ENCODE measurements around the gene HNF4A. TPM values are rescaled to one million over a fixed set of nuclear protein-coding genes. Genes with fewer than 3 reads are reported as not detected.

Gene HNF4A
- polyA plus RNA-seq, 1 experiment = not detected

- ChIA-PET POLR2A (no interaction called here), CTCF (no interaction called here)
- Histone ChIP-seq H3K27me3 (ENCODE audit: control insufficient read depth, insufficient read depth, low read length) (no peaks in the 10 kb centered on the region), H3K27ac (ENCODE audit: low read depth, low read length) (no peak overlapping the region), H3K4me3 (ENCODE audit: low read depth, low read length) (no peak overlapping the region; the same call in 1 of the 2 replicates), H3K9me3 (ENCODE audit: control insufficient read depth, insufficient read depth, low read length) (no peaks in the 10 kb centered on the region)
- TF ChIP-seq, protein P1, sequence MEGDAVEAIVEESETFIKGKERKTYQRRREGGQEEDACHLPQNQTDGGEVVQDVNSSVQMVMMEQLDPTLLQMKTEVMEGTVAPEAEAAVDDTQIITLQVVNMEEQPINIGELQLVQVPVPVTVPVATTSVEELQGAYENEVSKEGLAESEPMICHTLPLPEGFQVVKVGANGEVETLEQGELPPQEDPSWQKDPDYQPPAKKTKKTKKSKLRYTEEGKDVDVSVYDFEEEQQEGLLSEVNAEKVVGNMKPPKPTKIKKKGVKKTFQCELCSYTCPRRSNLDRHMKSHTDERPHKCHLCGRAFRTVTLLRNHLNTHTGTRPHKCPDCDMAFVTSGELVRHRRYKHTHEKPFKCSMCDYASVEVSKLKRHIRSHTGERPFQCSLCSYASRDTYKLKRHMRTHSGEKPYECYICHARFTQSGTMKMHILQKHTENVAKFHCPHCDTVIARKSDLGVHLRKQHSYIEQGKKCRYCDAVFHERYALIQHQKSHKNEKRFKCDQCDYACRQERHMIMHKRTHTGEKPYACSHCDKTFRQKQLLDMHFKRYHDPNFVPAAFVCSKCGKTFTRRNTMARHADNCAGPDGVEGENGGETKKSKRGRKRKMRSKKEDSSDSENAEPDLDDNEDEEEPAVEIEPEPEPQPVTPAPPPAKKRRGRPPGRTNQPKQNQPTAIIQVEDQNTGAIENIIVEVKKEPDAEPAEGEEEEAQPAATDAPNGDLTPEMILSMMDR (IDR thresholded peaks at IDR 0.05; ENCODE audit: low read depth, low read length) = no peak
- DNase-seq (ENCODE audit: low read depth, low spot score) = no peak
These were observed 121.7 kb downstream of the HNF4A start for GRCh38 chr20:44477151-44477550.

DNA sequence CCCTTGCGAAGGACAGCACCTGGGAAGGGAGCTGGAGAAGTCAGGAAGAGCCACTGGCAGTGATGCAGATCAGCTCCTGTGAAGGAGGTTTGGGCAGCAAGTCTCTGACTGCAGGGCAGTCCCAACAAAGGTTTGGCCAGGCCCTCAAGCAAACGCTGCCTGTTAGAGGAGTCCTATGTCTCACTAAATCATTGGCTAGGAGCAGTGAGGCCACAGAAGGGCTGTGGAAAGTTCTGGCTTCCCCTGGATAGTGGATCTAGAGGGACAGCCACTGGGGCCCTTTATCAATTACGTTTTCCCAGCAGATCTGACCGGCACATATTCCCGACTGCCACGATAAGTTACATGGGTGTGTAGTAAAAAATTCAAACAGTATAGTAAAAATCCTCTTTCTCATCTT, 122.7 kb downstream of the HNF4A start:
- POLR2A ChIA-PET = no interaction called here
- H3K4me3 ChIP-seq (ENCODE audit: low read depth, low read length) = no peak overlapping the region
- CTCF ChIA-PET = no interaction called here
- no peak overlapping the region for H3K27ac ChIP-seq (ENCODE audit: low read depth, low read length)
- TF ChIP-seq, protein P1 (IDR thresholded peaks at IDR 0.05; ENCODE audit: low read depth, low read length) = no peak
- H3K27me3 ChIP-seq (ENCODE audit: control insufficient read depth, insufficient read depth, low read length) = no peaks in the 10 kb centered on the region
- no peak for DNase-seq (ENCODE audit: low read depth, low spot score)
- H3K9me3 ChIP-seq (ENCODE audit: control insufficient read depth, insufficient read depth, low read length) = no peaks in the 10 kb centered on the region

DNA sequence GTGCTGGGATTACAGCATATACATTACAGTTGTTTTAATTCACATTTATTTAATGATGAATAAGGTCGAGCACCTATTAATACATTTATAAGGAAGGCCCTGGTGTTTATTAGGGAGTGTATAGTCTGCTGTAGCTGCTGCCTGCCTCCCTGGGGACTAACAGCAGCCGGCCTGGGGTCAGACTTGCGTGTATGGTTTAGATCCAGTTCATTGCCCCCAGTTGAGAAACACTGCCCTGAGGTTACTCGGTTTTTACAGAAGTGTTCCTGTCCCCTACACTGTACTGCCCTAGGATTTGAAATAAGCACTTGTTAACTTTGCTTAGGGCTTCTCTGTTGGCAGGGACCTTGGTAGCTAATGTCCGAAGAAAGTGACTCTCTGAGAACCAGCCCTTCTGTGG, 124.1 kb downstream of the HNF4A start:
- no peaks in the 10 kb centered on the region for H3K9me3 ChIP-seq (ENCODE audit: control insufficient read depth, insufficient read depth, low read length)
- ChIA-PET CTCF (no interaction called here), POLR2A (no interaction called here)
- TF ChIP-seq, protein P1 (IDR thresholded peaks at IDR 0.05; ENCODE audit: low read depth, low read length) = no peak
- no peak for DNase-seq (ENCODE audit: low read depth, low spot score)
- H3K4me3 ChIP-seq (ENCODE audit: low read depth, low read length) = no peak overlapping the region
- H3K27me3 ChIP-seq (ENCODE audit: control insufficient read depth, insufficient read depth, low read length) = no peaks in the 10 kb centered on the region
- H3K27ac ChIP-seq (ENCODE audit: low read depth, low read length) = no peak overlapping the region

DNA sequence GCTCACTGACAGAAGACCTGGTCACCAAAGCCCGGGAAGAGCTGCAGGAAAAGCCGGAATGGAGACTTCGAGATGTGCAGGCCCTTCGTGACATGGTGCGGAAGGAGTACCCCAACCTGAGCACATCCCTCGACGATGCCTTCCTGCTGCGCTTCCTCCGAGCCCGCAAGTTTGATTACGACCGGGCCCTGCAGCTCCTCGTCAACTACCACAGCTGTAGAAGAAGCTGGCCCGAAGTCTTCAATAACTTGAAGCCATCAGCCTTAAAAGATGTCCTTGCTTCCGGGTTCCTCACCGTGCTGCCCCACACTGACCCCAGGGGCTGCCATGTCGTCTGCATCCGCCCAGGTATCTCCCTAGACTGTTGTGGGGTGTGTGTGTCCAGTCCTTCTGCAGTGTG, 124.6 kb downstream of the HNF4A start:
- ChIA-PET CTCF (no interaction called here), POLR2A (no interaction called here)
- Histone ChIP-seq H3K9me3 (ENCODE audit: control insufficient read depth, insufficient read depth, low read length) (no peaks in the 10 kb centered on the region), H3K27me3 (ENCODE audit: control insufficient read depth, insufficient read depth, low read length) (no peaks in the 10 kb centered on the region), H3K4me3 (ENCODE audit: low read depth, low read length) (no peak overlapping the region), H3K27ac (ENCODE audit: low read depth, low read length) (no peak overlapping the region)
- TF ChIP-seq, protein P1 (IDR thresholded peaks at IDR 0.05; ENCODE audit: low read depth, low read length) = no peak
- DNase-seq (ENCODE audit: low read depth, low spot score) = no peak

DNA sequence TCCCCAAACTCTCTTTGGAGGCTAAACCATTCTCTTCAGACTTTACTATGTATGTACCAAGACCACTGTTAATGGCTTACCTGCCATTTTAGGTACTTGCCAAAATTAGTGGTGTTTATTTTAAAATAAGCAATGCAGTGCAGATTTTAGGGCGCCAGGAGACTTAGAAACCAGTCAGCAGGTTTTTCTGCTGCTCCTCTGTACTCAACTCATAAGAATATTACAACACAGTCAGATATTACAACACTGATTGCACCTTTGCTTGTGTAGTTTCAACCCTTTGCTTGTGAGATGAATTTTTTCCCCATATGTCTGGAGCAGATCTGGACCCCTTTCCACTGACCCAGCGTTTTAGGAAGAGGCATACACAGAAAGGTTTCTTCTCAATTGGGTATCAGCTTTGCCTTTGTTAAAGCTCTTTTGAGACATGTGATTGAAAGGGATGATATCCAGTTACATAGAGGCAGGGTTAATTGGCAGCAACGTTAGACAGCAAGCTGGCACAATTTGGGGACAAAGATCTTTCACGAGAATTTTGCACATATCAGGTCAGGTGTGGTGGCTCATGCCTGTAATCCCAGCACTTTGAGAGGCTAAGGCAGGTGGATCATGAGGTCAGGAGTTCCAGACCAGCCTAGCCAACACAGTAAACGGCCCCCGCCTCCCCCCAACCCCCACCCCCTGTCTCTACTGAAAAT, 126.4 kb downstream of the HNF4A start:
- ChIA-PET CTCF (no interaction called here), POLR2A (no interaction called here)
- H3K4me3 ChIP-seq (ENCODE audit: low read depth, low read length) = no peak overlapping the region
- no peaks in the 10 kb centered on the region for H3K9me3 ChIP-seq (ENCODE audit: control insufficient read depth, insufficient read depth, low read length)
- no peak for DNase-seq (ENCODE audit: low read depth, low spot score)
- TF ChIP-seq, protein P1 (IDR thresholded peaks at IDR 0.05; ENCODE audit: low read depth, low read length) = no peak
- H3K27me3 ChIP-seq (ENCODE audit: control insufficient read depth, insufficient read depth, low read length) = no peaks in the 10 kb centered on the region
- H3K27ac ChIP-seq (ENCODE audit: low read depth, low read length) = no peak overlapping the region

Measured in AG04450 (cell line).